GM12878 (cell line): ENCODE results near the gene NARF. TPM values are rescaled to one million over a fixed set of nuclear protein-coding genes. Genes with fewer than 3 reads are reported as not detected.

ENCODE experiments used
- ATAC-seq: fragments of 200-7000 bp; cut with Tn5 transposase; 3 replicates; pipeline ENCODE4 v1.9.1; 2020; ENCODE audit warnings: mild to moderate bottlenecking, moderate library complexity
- BruUV-seq: library from RNA; stranded (reverse); fragments of 400-500 nt; replicated peaks from 2 replicates; lab custom pipeline; 2021; lab: Mats Ljungman, UMichigan
- CTCF ChIA-PET: fragments of 300-600 bp; sonication (Branson Sonifier 250); formaldehyde crosslinking; extraction: SDS; loops from one replicate; lab custom pipeline; 2021; ENCODE audit warnings: inconsistent platforms; lab: Yijun Ruan, JAX
- POLR2A ChIA-PET: fragments of 350-600 bp; formaldehyde crosslinking; extraction: SDS; loops from one replicate; lab custom pipeline; 2021; ENCODE audit warnings: inconsistent platforms; lab: Charles Lee
- RAD21 ChIA-PET: fragments of 300-600 bp; sonication (Branson Sonifier 250); formaldehyde crosslinking; loops from one replicate; lab custom pipeline; 2023; ENCODE audit warnings: antibody characterized with exemption; ENCODE audit not compliant: unreplicated experiment; lab: Charles Lee
- SMC1A ChIA-PET: fragments of 300-600 bp; sonication (Branson Sonifier 250); formaldehyde crosslinking; loops from one replicate; lab custom pipeline; 2023; ENCODE audit not compliant: unreplicated experiment, uncharacterized antibody; lab: Charles Lee
- DNase-seq: peaks from one replicate; pipeline ENCODE4 v3.0.0-alpha.2; 2011; ENCODE audit warnings: low read depth, low spot score
- FAIRE-seq: peaks from 3 replicates; lab custom pipeline; 2011; peaks lifted over from hg19 to GRCh38; lab: Jason Lieb, UNC
- H2AFZ ChIP-seq: 2 replicates; pipeline ENCODE4 v1.6.0; 2011; ENCODE audit warnings: low read depth, low read length, control low read depth; ENCODE audit not compliant: control insufficient read depth
- H3K27ac ChIP-seq: 2 replicates; pipeline ENCODE4 v1.5.1; 2011; ENCODE audit warnings: control low read depth; ENCODE audit not compliant: control insufficient read depth, insufficient read depth
- H3K27me3 ChIP-seq, 2 experiments: replicated peaks in 1 of 2; 2 replicates each; pipeline versions ENCODE4 v1.6.0 to v1.6.1; 2011; ENCODE audit warnings: low read length in 1 of 2; ENCODE audit not compliant: control insufficient read depth in 2 of 2, insufficient read depth in 2 of 2
- H3K36me3 ChIP-seq, 2 experiments: 2 replicates each; pipeline ENCODE4 v1.5.1; 2011; ENCODE audit warnings: low read length in 1 of 2; ENCODE audit not compliant: control insufficient read depth in 2 of 2, insufficient read depth in 2 of 2
- H3K4me1 ChIP-seq: 2 replicates; pipeline ENCODE4 v1.6.1; 2011; ENCODE audit warnings: mild to moderate bottlenecking, low read length, moderate library complexity, mixed read lengths; ENCODE audit not compliant: control insufficient read depth, insufficient read depth
- H3K4me2 ChIP-seq: 2 replicates; pipeline ENCODE4 v1.6.0; 2011; ENCODE audit warnings: control low read depth; ENCODE audit not compliant: control insufficient read depth, insufficient read depth
- H3K4me3 ChIP-seq: fragments of 200-600 bp; sonication (generic); 2 replicates; pipeline ENCODE4 v1.5.1; 2016
- H3K79me2 ChIP-seq: 2 replicates; pipeline ENCODE4 v1.6.0; 2011; ENCODE audit warnings: low read length; ENCODE audit not compliant: control insufficient read depth, insufficient read depth
- H3K9ac ChIP-seq: 2 replicates; pipeline ENCODE4 v1.8.0; 2011; ENCODE audit warnings: low read length, control low read depth, mixed read lengths; ENCODE audit not compliant: control insufficient read depth, insufficient read depth
- H3K9me3 ChIP-seq: replicated peaks from 3 replicates; pipeline ENCODE4 v1.5.1; 2011; ENCODE audit warnings: mild to moderate bottlenecking, low read length; ENCODE audit not compliant: control insufficient read depth, insufficient read depth
- H4K20me1 ChIP-seq: 2 replicates; pipeline ENCODE4 v1.6.0; 2011; ENCODE audit not compliant: control insufficient read depth, insufficient read depth
- CBFB ChIP-seq: IDR thresholded peaks from 2 replicates; pipeline ENCODE4 v1.6.1; 2016; ENCODE audit warnings: antibody characterized with exemption, low read depth
- EGR1 ChIP-seq, 2 experiments: IDR thresholded peaks; 1 replicate in 1 of 2; 2 replicates in 1 of 2; pipeline ENCODE4 v1.6.1; 2011 to 2012; ENCODE audit warnings: low read depth in 2 of 2, low read length in 2 of 2, borderline replicate concordance in 1 of 2, mild to moderate bottlenecking in 1 of 2, moderate library complexity in 1 of 2
- FOXM1 ChIP-seq: IDR thresholded peaks from 2 replicates; pipeline ENCODE4 v1.6.1; 2012; ENCODE audit warnings: low read depth, mild to moderate bottlenecking, inconsistent platforms, low read length, moderate library complexity
- HCFC1 ChIP-seq: fragments of 150-350 bp; IDR thresholded peaks from 2 replicates; pipeline ENCODE4 v1.6.1; 2014; ENCODE audit warnings: low read length
- IRF4 ChIP-seq: IDR thresholded peaks from 2 replicates; pipeline ENCODE4 v1.6.1; 2011; ENCODE audit warnings: low read depth, low read length
- IRF5 ChIP-seq: fragments of 450-650 bp; IDR thresholded peaks from 2 replicates; pipeline ENCODE4 v1.6.1; 2017; ENCODE audit warnings: borderline replicate concordance
- NFIC ChIP-seq: IDR thresholded peaks from 2 replicates; pipeline ENCODE4 v1.6.1; 2012; ENCODE audit warnings: low read depth, mild to moderate bottlenecking, inconsistent platforms, low read length, moderate library complexity
- NR2C1 ChIP-seq: fragments of 450-650 bp; IDR thresholded peaks from 2 replicates; pipeline ENCODE4 v1.6.1; 2017; ENCODE audit warnings: antibody characterized with exemption, mild to moderate bottlenecking, moderate library complexity
- RAD21 ChIP-seq: IDR thresholded peaks from 2 replicates; pipeline ENCODE4 v1.6.1; 2011; ENCODE audit warnings: mild to moderate bottlenecking, low read depth, low read length, moderate library complexity; ENCODE audit not compliant: insufficient read depth
- RAD51 ChIP-seq: fragments of 450-650 bp; IDR thresholded peaks from 2 replicates; pipeline ENCODE4 v1.6.1; 2016; ENCODE audit warnings: moderate library complexity, mild to moderate bottlenecking, inconsistent platforms
- RUNX3 ChIP-seq: IDR thresholded peaks from 2 replicates; pipeline ENCODE4 v1.6.1; 2012; ENCODE audit warnings: low read length, inconsistent platforms
- YY1 ChIP-seq: IDR thresholded peaks from 2 replicates; pipeline ENCODE4 v1.6.1; 2011; ENCODE audit warnings: low read depth, mild to moderate bottlenecking, low read length
- ZNF24 ChIP-seq: fragments of 450-650 bp; IDR thresholded peaks from 2 replicates; pipeline ENCODE4 v1.6.1; 2017; ENCODE audit warnings: antibody characterized with exemption, mild to moderate bottlenecking
- ZNF384 ChIP-seq: IDR thresholded peaks from 2 replicates; pipeline ENCODE4 v1.6.1; 2012; ENCODE audit warnings: low read depth, mild to moderate bottlenecking, low read length, improper control_type of control experiment, borderline replicate concordance
- WGBS: methylation state at CpG from one replicate; pipeline ENCODE4 v1.1.6; 2016; ENCODE audit warnings: low lambda C conversion rate; ENCODE audit not compliant: insufficient replicate concordance, insufficient coverage; ENCODE audit errors: missing lambda C conversion rate; 5-methylcytosine and 5-hydroxymethylcytosine counted together
- in situ Hi-C: fragments of 300-500 bp; cut with MboI; formaldehyde crosslinking; loops from 9 replicates; pipeline ENCODE4 v1.14.3; 2018; ENCODE audit warnings: mixed read lengths
- intact Hi-C: fragments of 100-400 bp; cut with micrococcal nuclease; formaldehyde crosslinking; loops from one replicate; pipeline ENCODE4 v1.14.2; 2022; ENCODE audit not compliant: unreplicated experiment
- polyA plus RNA-seq, 11 experiments: library from polyadenylated mRNA; depleted of rRNA in 4 of 11; unstranded in 6 of 11; stranded (reverse) in 5 of 11; fragments of >200 nt; fragmentation: Nextera tagmentation in 4 of 11; fragmentation: Illumina TruSeq in 1 of 11; extraction: Ambion mirVana in 4 of 11; extraction: Trizol in 1 of 11; gene quantifications; 1 replicate in 1 of 11; 2 replicates in 10 of 11; pipeline versions ENCODE4 v1.2.1 to v1.2.3, GENCODE V29; 2011 to 2016; ENCODE audit warnings: inconsistent platforms in 2 of 11, missing spikeins in 2 of 11, low read depth in 1 of 11
- total RNA-seq, 4 experiments: library from RNA; depleted of rRNA in 3 of 4; stranded (reverse); fragments of >200 nt in 3 of 4; fragmentation: Illumina TruSeq in 1 of 4; extraction: Trizol in 1 of 4; gene quantifications; 2 replicates each; pipeline versions ENCODE4 v1.2.1 to v1.2.3, GENCODE V29; 2013 to 2021
- TF ChIP-seq, protein P1 (sequence below): fragments of 150-350 bp; IDR thresholded peaks from 2 replicates; pipeline ENCODE4 v1.6.1; 2016; ENCODE audit warnings: low read depth, low read length

NARF gene
- total and polyA plus RNA-seq, 10 of the 15 experiments (the other 5 are each of a cell fraction or from before 2014, with no cell fraction given): 16.7 to 126 (median 47.5) TPM

DNA sequence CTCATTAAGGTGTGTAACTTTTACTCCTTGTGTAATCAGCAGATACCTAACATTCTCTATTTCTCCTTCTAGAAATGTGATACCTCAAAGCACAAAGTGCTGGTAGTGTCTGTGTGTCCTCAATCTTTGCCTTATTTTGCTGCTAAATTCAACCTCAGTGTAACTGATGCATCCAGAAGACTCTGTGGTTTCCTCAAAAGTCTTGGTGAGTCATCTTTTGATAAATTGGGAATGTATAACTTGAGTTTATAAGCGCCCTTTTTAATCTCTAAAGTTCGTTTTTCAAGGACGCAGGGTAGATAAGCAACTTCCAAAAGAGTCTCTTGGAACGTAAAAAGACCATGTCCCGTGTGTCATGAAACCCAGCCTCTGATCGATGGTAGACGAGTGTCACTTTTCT is 10.2 kb downstream of the NARF start:
- H3K9me3 ChIP-seq: no peaks in the 10 kb centered on the region
- POLR2A ChIA-PET: interaction anchor here (0.6 kb wide), 1 partner anchor 12 kb away, joined by 6 read pairs; no protein-coding TSS in a partner anchor
- H3K4me1 ChIP-seq: no peaks in the 10 kb centered on the region
- no peak overlapping the region for H3K9ac ChIP-seq
- in situ Hi-C loops: no loop called here
- SMC1A ChIA-PET: no interaction called here
- DNase-seq (no peak), FAIRE-seq (no peak), ATAC-seq (no peak)
- BruUV-seq: no TSS peak
- H3K4me3 ChIP-seq: no peak overlapping the region
- intact Hi-C loops: no loop called here
- 94% methylated on average over 7 of the region's 7 CpGs for WGBS
- no peak overlapping the region for H2AFZ ChIP-seq
- no peaks in the 10 kb centered on the region; the same call in 1 of the 2 replicates for H4K20me1 ChIP-seq
- peaks cover 13 to 41% of the 10 kb centered on the region in 2 experiments for H3K36me3 ChIP-seq
- no peaks in the 10 kb centered on the region for H3K79me2 ChIP-seq
- TF ChIP-seq IRF4 (no peak), RAD21 (no peak), NFIC (no peak), HCFC1 (no peak), IRF5 (no peak), RAD51 (no peak), CBFB (no peak)
- CTCF ChIA-PET: no interaction called here
- no peaks in the 10 kb centered on the region for H3K27me3 ChIP-seq
- no peak overlapping the region for H3K27ac ChIP-seq
- H3K4me2 ChIP-seq: no peak overlapping the region
- RAD21 ChIA-PET: no interaction called here

DNA sequence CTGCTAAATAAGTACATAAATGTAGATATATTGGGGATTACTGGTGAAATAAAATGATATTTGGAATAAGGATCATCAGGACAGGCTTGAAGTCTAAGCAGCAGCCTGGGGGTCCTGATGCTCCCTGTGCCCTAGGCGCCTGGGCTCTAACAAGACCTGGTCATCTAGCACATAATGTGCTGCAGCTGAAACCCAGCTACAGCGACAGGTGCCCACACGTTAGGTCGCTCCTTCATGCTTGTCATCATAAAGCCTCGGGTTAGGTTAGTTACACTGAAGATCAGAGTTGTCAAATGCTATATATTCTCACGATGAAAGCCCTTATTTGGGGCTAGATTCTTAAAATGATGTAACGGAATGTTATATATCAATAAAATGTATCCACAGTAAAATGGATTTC is 11.5 kb downstream of the NARF start:
- Histone ChIP-seq H3K27me3 (no peaks in the 10 kb centered on the region), H2AFZ (no peak overlapping the region), H3K9ac (no peak overlapping the region), H3K4me1 (no peaks in the 10 kb centered on the region), H4K20me1 (no peaks in the 10 kb centered on the region), H3K9me3 (no peaks in the 10 kb centered on the region), H3K27ac (no peak overlapping the region), H3K36me3 (peaks cover 6 to 36% of the 10 kb centered on the region in 2 experiments), H3K79me2 (no peaks in the 10 kb centered on the region), H3K4me3 (no peak overlapping the region), H3K4me2 (no peak overlapping the region)
- ChIA-PET CTCF (interaction anchor here (0.7 kb wide), 1 partner anchor 575 kb away, joined by 3 read pairs; no protein-coding TSS in a partner anchor), RAD21 (no interaction called here), SMC1A (no interaction called here), POLR2A (interaction anchor here (0.6 kb wide), 1 partner anchor 75 kb away, joined by 3 read pairs; no protein-coding TSS in a partner anchor)
- in situ Hi-C loops (no loop called here), intact Hi-C loops (no loop called here)
- no peak for DNase-seq
- FAIRE-seq: no peak
- no TSS peak for BruUV-seq
- WGBS: 97% methylated on average over 7 of the region's 7 CpGs
- no peak for ATAC-seq
- TF ChIP-seq RUNX3 (no peak), FOXM1 (no peak), ZNF24 (no peak), EGR1 (IDR thresholded peaks at IDR 0.05; ENCODE audit: borderline replicate concordance in 1 of 2, low read depth in 2 of 2, low read length in 2 of 2) (no peak), ZNF384 (no peak), NR2C1 (no peak), YY1 (no peak)
- TF ChIP-seq, protein P1, sequence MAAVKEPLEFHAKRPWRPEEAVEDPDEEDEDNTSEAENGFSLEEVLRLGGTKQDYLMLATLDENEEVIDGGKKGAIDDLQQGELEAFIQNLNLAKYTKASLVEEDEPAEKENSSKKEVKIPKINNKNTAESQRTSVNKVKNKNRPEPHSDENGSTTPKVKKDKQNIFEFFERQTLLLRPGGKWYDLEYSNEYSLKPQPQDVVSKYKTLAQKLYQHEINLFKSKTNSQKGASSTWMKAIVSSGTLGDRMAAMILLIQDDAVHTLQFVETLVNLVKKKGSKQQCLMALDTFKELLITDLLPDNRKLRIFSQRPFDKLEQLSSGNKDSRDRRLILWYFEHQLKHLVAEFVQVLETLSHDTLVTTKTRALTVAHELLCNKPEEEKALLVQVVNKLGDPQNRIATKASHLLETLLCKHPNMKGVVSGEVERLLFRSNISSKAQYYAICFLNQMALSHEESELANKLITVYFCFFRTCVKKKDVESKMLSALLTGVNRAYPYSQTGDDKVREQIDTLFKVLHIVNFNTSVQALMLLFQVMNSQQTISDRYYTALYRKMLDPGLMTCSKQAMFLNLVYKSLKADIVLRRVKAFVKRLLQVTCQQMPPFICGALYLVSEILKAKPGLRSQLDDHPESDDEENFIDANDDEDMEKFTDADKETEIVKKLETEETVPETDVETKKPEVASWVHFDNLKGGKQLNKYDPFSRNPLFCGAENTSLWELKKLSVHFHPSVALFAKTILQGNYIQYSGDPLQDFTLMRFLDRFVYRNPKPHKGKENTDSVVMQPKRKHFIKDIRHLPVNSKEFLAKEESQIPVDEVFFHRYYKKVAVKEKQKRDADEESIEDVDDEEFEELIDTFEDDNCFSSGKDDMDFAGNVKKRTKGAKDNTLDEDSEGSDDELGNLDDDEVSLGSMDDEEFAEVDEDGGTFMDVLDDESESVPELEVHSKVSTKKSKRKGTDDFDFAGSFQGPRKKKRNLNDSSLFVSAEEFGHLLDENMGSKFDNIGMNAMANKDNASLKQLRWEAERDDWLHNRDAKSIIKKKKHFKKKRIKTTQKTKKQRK: no peak
